Caki2 (cell line): ENCODE data around the gene PPM1L. TPM values are rescaled to one million over a fixed set of nuclear protein-coding genes. Genes with fewer than 3 reads are reported as not detected.

Experiments used
- DNase-seq: peaks from one replicate; pipeline ENCODE4 v3.0.0-alpha.2; 2015; ENCODE audit warnings: low read depth
- in situ Hi-C: cut with HindIII; loops from 2 replicates; pipeline ENCODE4 v1.10.0; 2016; ENCODE audit warnings: low sequenced_read_pairs, low pct_unique_long_range_greater_than_20kb, mixed read lengths
- total RNA-seq: library from RNA; depleted of rRNA; stranded (reverse); fragments of >200 nt; shearing (Covaris generic); gene quantifications from 2 replicates; pipeline ENCODE4 v1.2.3, GENCODE V29; 2014; ENCODE audit warnings: low replicate concordance

PPM1L gene
- total RNA-seq, 1 experiment from 2014 or later: 1.2 TPM

GRCh38 chr3:160796089-160796812 lies 40.2 kb downstream of the PPM1L start:
- DNase-seq: peak; percentile 21
- in situ Hi-C loops: no loop called here

- in situ Hi-C loops: no loop called here
- peak; percentile 10 for DNase-seq
Measured at GRCh38 chr3:160796813-160797164, 40.8 kb downstream of the PPM1L start.

DNA sequence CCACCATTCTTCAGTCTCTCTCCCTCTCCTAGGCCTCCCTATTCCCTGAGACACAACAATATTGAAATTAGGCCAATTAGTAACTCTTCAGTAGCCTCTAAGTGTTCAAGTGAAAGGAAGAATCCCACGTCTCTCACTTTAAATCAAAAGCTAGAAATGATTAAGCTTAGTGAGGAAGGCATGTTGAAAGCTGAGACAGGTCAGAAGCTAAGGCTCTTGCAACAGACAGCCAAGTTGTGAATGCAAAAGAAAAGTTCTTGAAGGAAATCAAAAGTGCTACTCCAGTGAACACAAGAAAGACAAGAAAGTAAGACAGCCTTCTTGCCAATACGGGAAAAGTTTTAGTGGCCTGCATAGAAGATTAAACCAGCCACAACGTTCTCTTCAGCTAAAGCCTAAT lies 41.3 kb downstream of the PPM1L start:
- DNase-seq: no peak
- in situ Hi-C loops: no loop called here

GRCh38 chr3:160801386-160802118 lies 45.5 kb downstream of the PPM1L start:
- DNase-seq: no peak

DNA sequence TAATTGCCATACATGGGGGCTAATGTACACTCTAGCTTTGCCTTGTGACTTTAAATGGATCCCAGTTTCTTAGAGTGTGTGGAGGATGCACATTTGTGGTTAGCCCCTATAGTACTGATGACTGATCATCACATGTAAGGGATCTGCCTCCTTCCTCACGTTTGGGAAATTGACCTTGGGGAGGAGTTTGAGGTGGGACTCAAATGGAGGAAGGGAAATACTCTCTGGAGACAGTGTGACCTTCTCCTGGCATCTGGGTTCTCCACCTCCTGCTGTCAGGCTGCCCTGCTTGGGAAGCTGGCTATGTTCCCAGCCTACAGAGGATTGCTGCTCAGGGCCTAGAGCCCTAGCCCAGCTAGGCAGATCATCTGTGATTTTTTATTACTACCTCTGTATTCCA lies 48.7 kb downstream of the PPM1L start:
- in situ Hi-C loops: no loop called here
- DNase-seq: no peak

More at GRCh38 chr3:160801386-160802118, 45.5 kb downstream of the PPM1L start:
- in situ Hi-C loops: no loop called here

DNA sequence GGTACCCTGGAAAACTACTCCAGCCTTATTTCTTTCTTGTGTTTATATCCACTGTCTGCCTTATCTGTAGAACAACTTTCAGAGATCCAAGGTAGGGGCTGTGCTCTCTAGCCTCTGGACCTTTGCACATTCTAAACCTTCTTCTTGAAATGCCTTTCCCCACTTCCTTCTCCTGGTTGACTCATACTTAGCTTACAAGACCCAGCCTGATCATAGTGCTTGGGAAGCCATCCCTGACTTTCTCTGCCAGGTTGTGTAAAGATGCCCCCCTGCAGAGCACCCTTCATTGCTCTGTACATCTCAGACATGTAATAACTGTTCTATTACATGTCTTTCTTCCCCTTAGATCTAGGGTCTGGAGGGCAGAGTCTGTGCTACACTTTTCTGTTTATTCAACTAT lies 50.1 kb downstream of the PPM1L start:
- no peak for DNase-seq
- in situ Hi-C loops: no loop called here

DNA sequence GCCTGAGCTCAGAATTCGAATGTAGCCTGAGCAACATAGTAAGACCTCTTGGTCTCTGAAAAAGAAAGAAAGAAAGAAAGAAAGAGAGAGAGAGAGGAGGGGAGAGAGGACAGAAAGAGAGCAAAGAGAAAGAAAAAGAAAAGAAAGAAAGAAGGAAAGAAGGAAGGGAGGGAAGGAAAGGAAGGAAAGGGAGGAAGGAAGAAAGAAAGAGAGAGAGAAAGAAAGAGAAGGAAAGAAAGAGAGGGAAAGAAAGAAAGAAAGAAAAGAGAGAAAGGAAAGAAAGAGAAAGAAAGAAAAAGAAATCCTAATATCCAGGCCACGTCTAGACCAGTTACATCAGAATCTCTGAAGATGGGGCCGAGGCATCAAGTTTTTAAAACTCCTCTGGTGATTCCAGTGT lies 50.7 kb downstream of the PPM1L start:
- in situ Hi-C loops: no loop called here
- DNase-seq: no peak

DNA sequence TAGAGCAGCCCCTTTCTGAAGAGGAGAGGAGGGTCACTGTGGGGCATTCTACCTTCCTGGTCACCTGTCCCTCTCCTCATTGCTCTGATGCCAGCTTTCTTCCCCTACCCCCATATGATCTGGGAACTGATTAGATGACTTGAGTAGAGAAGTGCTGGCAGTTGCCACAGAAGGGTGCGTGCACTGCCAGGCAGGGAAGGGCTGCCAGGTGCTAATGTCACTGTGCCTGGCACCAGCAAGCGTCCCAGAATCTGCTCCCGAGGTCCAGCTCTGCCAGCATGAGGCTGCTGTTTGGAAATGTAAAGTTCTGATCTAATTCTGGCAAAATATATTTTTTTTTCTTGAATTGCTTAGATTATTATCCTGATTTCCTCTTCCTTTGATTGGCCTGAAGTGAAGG lies 52.8 kb downstream of the PPM1L start:
- in situ Hi-C loops: no loop called here
- DNase-seq: no peak

GRCh38 chr3:160809453-160809852 lies 53.4 kb downstream of the PPM1L start:
- in situ Hi-C loops: no loop called here

DNA sequence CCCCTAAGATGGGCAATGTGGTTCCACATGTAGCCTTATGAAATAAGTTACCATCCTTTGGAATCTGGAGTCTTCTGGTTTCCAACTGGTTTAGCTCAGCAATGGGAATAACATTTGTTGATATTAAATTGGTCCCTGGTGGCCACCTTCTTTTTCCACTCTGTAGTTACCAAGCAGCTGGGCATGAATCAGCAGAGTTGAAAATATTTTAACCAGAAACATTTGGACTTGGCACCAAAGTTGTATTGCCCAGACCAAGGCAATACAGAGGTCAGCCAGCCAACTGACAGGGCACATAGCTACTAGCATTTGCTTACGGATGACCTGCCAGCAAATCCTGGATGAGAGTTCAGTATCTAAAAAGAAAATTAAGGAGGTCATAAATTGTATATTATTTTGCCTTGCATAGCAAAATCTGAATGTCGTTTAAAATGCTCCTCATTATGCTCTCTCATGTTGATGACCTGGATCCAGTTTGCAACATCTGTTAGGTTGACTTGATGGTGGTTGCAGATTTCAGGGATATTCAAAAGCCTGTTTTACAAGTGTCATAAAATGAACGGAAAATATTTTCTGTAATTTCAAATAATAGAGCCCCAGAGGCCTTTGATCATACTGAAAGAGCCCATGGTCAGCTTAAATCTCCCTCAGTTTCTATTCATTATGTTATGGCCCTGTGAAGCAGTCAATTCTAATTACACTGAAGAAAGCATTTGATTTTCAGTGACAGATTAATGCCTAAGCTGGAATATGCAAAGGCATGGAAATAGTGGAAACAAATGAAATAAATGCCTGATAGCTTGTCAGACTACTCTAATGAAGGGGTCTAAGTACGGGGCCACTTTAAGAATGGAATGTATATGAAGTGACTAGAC lies 54.6 kb downstream of the PPM1L start:
- in situ Hi-C loops: no loop called here
- peak; percentile 10 for DNase-seq

More at GRCh38 chr3:160809453-160809852, 53.4 kb downstream of the PPM1L start:
- no peak for DNase-seq

DNA sequence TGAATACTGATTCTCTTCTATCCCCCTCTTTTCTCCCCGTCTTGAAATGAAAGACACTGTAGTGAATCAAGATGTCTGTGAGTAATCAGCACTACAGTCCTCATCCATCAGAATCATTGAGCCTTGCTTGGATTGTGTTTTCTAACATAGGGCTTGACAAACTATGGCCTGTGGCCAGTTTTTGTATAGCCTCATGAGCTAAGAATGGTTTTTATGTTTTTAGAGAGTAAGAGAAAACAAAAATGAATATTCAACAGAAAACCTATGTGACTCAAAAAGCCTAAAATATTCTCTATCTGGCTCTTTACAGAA lies 55.2 kb downstream of the PPM1L start:
- in situ Hi-C loops: no loop called here
- no peak for DNase-seq

DNA sequence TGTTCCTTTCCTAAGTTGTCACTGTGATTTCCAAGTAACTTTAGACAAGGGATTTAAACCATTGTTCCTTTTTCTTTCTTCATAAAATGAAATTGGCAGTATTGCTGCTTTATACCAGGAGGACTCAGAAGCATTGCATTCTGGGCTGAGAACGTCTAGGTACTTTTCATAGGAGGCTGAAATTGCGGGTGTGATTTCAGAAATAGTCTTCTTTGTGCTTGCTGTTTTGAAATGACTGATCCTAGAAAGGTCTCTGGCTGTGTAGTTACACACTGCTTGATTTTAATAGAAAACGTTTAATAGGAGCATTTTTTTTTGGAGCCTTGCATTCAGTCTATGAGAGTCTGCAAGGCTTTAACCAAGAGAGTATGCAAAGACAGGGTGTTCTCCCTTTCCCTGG lies 56.3 kb downstream of the PPM1L start:
- in situ Hi-C loops: no loop called here
- no peak for DNase-seq

GRCh38 chr3:160815280-160815679 lies 59.2 kb downstream of the PPM1L start:
- DNase-seq: no peak
- in situ Hi-C loops: no loop called here

- no peak for DNase-seq
- in situ Hi-C loops: no loop called here
Measured at GRCh38 chr3:160820022-160820421, 64.0 kb downstream of the PPM1L start.

GRCh38 chr3:160820430-160820829 lies 64.4 kb downstream of the PPM1L start:
- no peak for DNase-seq
- in situ Hi-C loops: no loop called here

- in situ Hi-C loops: no loop called here
- no peak for DNase-seq
Measured at GRCh38 chr3:160822936-160823335, 66.9 kb downstream of the PPM1L start.

- no peak for DNase-seq
- in situ Hi-C loops: no loop called here
Measured at GRCh38 chr3:160825311-160825800, 69.3 kb downstream of the PPM1L start.

DNA sequence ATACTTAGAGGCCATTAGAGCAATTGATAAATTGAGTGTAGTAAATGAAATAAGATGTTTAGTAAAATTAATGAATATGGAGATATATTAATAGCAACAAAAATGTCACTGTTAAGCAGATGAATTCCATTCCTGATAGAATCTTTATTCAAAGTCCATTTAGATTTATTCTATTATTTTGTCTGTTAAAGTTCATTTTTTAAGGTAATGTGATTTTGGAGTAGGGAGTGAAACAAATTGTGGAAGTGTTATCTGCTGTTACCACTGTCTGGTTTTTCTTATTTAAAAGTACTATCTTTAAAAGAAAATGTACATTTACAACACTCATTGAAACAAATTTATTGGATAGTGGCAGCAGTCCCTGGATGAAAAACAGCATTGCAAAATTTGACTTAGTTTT lies 70.4 kb downstream of the PPM1L start:
- no peak for DNase-seq
- in situ Hi-C loops: no loop called here

- no peak for DNase-seq
- in situ Hi-C loops: no loop called here
Measured at GRCh38 chr3:160826991-160827390, 71.0 kb downstream of the PPM1L start.
